NCI-H82 treated with DMSO at 0.1 percent for 48 hours (cell line): ENCODE data around the gene CXCL11.
A peak's percentile ranks its signal among the peaks of the same experiment; 100 is the strongest.
"Not testable (repeated sequence)": the region's sequence is repeated elsewhere in the genome, so short reads cannot be mapped to it uniquely, and the experiment has no call there.

Experiments
- DNase-seq: peaks from one replicate; lab custom pipeline; 2025; ENCODE audit not compliant: unreplicated experiment; lab: John Stamatoyannopoulos, UW

Gene CXCL11

GRCh38 chr4:76035799-76036380 is at the start of gene CXCL11:
Gene CXCL11, minus strand, starts transcription at chr4:76036070. Its CDS starts 83 bp downstream, at chr4:76035987.
- DNase-seq, result peak; percentile 35

GRCh38 chr4:76084542-76084941 is 48.7 kb upstream of the CXCL11 start:
- no peak for DNase-seq

- no peak for DNase-seq
These were observed 47.6 kb upstream of the CXCL11 start for GRCh38 chr4:76083386-76083988.

- DNase-seq, result no peak
These were observed 42.3 kb upstream of the CXCL11 start for GRCh38 chr4:76078033-76078613.

- DNase-seq, result no peak
These were observed 39.2 kb upstream of the CXCL11 start for GRCh38 chr4:76074993-76075600.

- DNase-seq, result no peak
These were observed 38.6 kb upstream of the CXCL11 start, which contains the start of gene ART3 for GRCh38 chr4:76074468-76074867. Gene ART3, plus strand, starts transcription at chr4:76074709. Its CDS starts 1,181 bp downstream, at chr4:76075890.

- no peak for DNase-seq
These were observed 36.9 kb upstream of the CXCL11 start for GRCh38 chr4:76072760-76073159.

GRCh38 chr4:76067652-76068286 is 31.9 kb upstream of the CXCL11 start:
- DNase-seq, result peak; percentile 33

- no peak for DNase-seq
These were observed 30.7 kb upstream of the CXCL11 start for GRCh38 chr4:76066546-76066945.

GRCh38 chr4:76061982-76062381 is 26.1 kb upstream of the CXCL11 start:
- DNase-seq, result no peak

- no peak for DNase-seq
These were observed 25.6 kb upstream of the CXCL11 start for GRCh38 chr4:76061421-76061820.

- no peak for DNase-seq
These were observed 24.6 kb upstream of the CXCL11 start for GRCh38 chr4:76060506-76060905.

GRCh38 chr4:76059750-76060149 is 23.9 kb upstream of the CXCL11 start:
- no peak for DNase-seq

- no peak for DNase-seq
These were observed 23.1 kb upstream of the CXCL11 start for GRCh38 chr4:76058888-76059426.

GRCh38 chr4:76058302-76058701 is 22.4 kb upstream of the CXCL11 start:
- no peak for DNase-seq

- DNase-seq, result no peak
These were observed 19.6 kb upstream of the CXCL11 start for GRCh38 chr4:76055421-76055820.

- no peak for DNase-seq
These were observed 19.1 kb upstream of the CXCL11 start for GRCh38 chr4:76055016-76055415.

GRCh38 chr4:76053730-76054129 is 17.9 kb upstream of the CXCL11 start:
- DNase-seq, result no peak

GRCh38 chr4:76050560-76051050 is 14.7 kb upstream of the CXCL11 start:
- not testable (repeated sequence) for DNase-seq

GRCh38 chr4:76049860-76050416 is 14.1 kb upstream of the CXCL11 start:
- DNase-seq, result not testable (repeated sequence)

GRCh38 chr4:76044686-76045085 is 8.8 kb upstream of the CXCL11 start:
- not testable (repeated sequence) for DNase-seq
